ENCODE data around the gene GAGE10. TPM values are rescaled to one million over a fixed set of nuclear protein-coding genes. Genes with fewer than 3 reads are reported as not detected.

Gene GAGE10, protein sequence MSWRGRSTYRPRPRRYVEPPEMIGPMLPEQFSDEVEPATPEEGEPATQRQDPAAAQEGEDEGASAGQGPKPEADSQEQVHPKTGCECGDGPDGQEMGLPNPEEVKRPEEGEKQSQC
- not detected for total RNA-seq

DNA sequence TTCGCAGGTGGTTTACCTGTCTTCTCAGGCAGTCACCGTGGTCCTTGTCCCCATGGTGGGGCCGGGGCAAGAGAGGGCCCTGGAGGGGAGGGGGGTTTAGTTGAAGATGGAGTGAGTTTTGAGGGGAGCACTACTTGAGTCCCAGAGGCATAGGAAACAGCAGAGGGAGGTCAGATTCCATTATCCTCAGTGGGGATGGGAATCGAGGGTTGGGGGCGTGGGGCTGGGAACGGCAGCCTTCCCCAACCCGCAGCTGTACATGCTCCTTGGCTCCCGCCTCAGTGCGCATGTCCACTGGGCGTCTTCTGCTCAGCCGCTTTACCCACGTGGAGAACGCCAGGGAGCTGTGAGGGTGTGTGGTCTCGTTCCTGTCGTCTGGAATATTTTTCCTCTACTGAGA is at the start of gene GAGE10:
GAGE10 (plus strand) TSS at position 301 of the 400 bp plus-strand sequence. CDS start 1,214 bp downstream, outside the sequence.
- no peaks in the 10 kb centered on the region for H3K9me3 ChIP-seq
- no peaks in the 10 kb centered on the region for H3K4me1 ChIP-seq
- peaks cover 0 to 4% of the 10 kb centered on the region in 2 donors for H3K27me3 ChIP-seq
- H3K4me3 ChIP-seq: no peak within 1 kb of the TSS
- no peaks in the 10 kb centered on the region for H3K36me3 ChIP-seq
- H3K27ac ChIP-seq: no peak within 1 kb of the TSS
- DNase-seq (ENCODE audit: low spot score in 2 of 2): no peak
- TF ChIP-seq, protein P1, sequence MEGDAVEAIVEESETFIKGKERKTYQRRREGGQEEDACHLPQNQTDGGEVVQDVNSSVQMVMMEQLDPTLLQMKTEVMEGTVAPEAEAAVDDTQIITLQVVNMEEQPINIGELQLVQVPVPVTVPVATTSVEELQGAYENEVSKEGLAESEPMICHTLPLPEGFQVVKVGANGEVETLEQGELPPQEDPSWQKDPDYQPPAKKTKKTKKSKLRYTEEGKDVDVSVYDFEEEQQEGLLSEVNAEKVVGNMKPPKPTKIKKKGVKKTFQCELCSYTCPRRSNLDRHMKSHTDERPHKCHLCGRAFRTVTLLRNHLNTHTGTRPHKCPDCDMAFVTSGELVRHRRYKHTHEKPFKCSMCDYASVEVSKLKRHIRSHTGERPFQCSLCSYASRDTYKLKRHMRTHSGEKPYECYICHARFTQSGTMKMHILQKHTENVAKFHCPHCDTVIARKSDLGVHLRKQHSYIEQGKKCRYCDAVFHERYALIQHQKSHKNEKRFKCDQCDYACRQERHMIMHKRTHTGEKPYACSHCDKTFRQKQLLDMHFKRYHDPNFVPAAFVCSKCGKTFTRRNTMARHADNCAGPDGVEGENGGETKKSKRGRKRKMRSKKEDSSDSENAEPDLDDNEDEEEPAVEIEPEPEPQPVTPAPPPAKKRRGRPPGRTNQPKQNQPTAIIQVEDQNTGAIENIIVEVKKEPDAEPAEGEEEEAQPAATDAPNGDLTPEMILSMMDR (IDR thresholded peaks at IDR 0.05): no peak
- no peak for TF ChIP-seq EP300 (IDR thresholded peaks at IDR 0.05)
- no peak for TF ChIP-seq POLR2A (IDR thresholded peaks at IDR 0.05)
- 69 to 91% methylated on average over 11 to 14 of the region's 15 CpGs for WGBS, 2 donors

DNA sequence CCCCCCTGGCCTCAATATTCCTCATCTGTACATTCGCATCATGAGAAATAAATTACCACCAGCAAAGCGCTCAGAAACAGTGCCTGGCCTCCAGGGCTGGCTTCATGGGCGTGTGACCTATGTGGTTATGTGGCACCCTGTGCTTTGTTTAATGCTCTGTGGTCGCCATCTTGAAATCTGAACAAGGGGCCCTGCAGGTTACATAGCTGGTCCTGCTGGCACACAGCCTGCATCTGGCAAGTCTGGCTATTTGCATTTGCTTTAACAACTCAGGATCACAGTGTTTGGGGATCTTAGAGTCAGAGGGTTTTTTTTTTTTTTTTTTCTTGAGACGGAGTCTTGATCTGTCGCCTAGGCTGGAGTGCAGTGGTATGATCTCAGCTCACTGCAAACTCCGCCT is 48.8 kb upstream of the GAGE10 start:
- WGBS, 2 donors: 86 to 98% methylated on average over 5 to 7 of the region's 7 CpGs
- DNase-seq (ENCODE audit: low spot score in 2 of 2): no peak
- Histone ChIP-seq H3K36me3 (peaks cover 0 to 12% (median 0%) of the 10 kb centered on the region in 3 donors), H3K4me3 (no peak overlapping the region), H3K27me3 (no peaks in the 10 kb centered on the region), H3K9me3 (no peaks in the 10 kb centered on the region), H3K27ac (no peak overlapping the region), H3K4me1 (no peaks in the 10 kb centered on the region)
- TF ChIP-seq POLR2A (IDR thresholded peaks at IDR 0.05) (no peak), EP300 (IDR thresholded peaks at IDR 0.05) (no peak)
- TF ChIP-seq, protein P1 (IDR thresholded peaks at IDR 0.05): no peak

DNA sequence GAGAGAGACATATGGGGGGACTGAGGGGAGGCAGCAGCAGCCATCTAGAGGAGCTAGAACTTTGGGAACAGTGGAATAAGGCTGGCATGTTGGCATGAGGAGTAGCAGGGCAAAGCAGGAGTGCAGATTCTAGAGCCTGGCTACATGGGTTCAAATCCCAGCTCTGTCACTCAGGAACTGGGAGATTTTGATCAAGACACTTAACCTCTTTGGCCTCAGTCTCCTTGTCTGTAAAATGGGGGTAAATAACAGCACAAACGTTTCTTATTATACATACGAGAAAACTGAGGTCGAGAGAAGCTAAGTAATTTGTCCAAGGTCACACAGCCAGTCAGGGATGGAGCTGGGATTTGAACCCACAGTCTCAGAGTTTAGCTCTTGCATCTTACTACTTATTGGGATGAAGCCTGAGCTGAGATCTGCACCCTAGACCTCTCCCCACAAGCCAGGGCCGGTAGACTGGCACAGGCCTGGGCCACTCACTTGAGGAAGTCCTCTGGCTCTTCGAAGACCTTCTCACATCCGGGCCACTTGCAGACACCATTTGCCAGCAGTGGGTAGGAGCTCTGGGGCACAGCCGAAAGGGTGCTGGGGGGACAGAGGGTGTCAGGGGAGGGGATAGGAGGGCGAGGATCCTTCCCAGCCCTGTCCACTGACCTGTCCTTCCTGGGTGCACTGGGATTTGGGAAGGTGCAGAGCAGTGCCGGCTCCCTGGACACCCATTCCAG is 47.0 kb upstream of the GAGE10 start:
- Histone ChIP-seq H3K4me3 (no peak overlapping the region), H3K4me1 (no peaks in the 10 kb centered on the region), H3K27me3 (no peaks in the 10 kb centered on the region), H3K27ac (no peak overlapping the region), H3K36me3 (no peaks in the 10 kb centered on the region), H3K9me3 (no peaks in the 10 kb centered on the region)
- 68 to 82% methylated on average over 5 to 7 of the region's 9 CpGs for WGBS, 2 donors
- no peak for TF ChIP-seq POLR2A (IDR thresholded peaks at IDR 0.05)
- no peak for TF ChIP-seq EP300 (IDR thresholded peaks at IDR 0.05)
- TF ChIP-seq, protein P1 (IDR thresholded peaks at IDR 0.05): no peak
- DNase-seq (ENCODE audit: low spot score in 2 of 2): no peak

DNA sequence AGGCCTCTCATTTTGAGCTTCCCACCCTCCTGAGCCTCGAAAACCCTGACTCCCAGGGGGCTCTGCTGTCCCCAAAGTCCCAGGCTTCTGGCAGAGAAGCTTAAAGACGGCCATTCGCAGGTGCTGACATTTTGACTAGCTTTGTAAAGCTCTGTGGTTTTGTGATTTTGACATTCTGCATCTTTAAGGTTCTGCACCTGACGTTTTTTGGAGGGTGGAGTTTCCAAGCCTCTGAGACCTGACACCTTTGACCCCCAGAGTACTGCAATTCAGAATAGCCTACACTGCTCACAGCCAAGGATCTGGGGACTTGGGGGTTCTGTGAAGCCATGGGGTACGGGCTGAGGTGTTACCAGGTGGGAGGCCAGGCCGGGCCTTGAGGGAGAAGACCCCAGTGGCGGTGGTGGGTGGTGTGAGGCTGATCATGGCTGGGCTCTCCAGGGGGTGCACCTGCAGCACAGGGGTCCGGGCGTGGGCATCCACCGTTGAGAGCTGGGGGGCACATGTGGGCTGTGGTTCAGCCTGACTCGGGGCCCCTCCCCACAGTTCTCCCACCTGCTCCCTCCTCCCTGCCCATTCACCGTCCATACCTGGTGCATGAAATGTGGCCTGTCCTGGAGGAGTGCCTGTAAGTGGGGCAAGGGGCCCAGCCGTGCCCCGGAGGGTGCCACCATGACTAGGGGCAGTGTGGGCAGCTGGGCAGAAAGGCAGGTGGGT is 46.2 kb upstream of the GAGE10 start:
- no peaks in the 10 kb centered on the region for H3K27me3 ChIP-seq
- H3K4me1 ChIP-seq: no peaks in the 10 kb centered on the region
- whole genome bisulfite sequencing, 2 donors: 63 to 78% methylated on average over 5 to 11 of the region's 14 CpGs
- no peak for DNase-seq (ENCODE audit: low spot score in 2 of 2)
- TF ChIP-seq, protein P1 (IDR thresholded peaks at IDR 0.05): no peak
- TF ChIP-seq POLR2A (IDR thresholded peaks at IDR 0.05) (no peak), EP300 (IDR thresholded peaks at IDR 0.05) (no peak)
- no peaks in the 10 kb centered on the region for H3K9me3 ChIP-seq
- no peaks in the 10 kb centered on the region for H3K36me3 ChIP-seq
- no peak overlapping the region for H3K4me3 ChIP-seq
- H3K27ac ChIP-seq: no peak overlapping the region

Measured in tibial nerve (tissue), 4 donors.